ENCODE data around the gene MAN1B1.

GRCh38 chr9:137152844-137153405, 66.1 kb downstream of the MAN1B1 start:
- TF ChIP-seq RCOR1 (IDR thresholded peaks at IDR 0.05; ENCODE audit: insufficient replicate concordance, low read length), result no peak
- no peak for TF ChIP-seq CTCF (conservative IDR thresholded peaks at IDR 0.05; ENCODE audit: low read depth, low read length)
- no peak for TF ChIP-seq CEBPB (IDR thresholded peaks at IDR 0.05; ENCODE audit: low read depth, low read length)
- TF ChIP-seq MXI1 (IDR thresholded peaks at IDR 0.05; ENCODE audit: borderline replicate concordance, low read depth, low read length), result no peak
- no peak for TF ChIP-seq MAFK (IDR thresholded peaks at IDR 0.05; ENCODE audit: low read depth, low read length)
- TF ChIP-seq POLR2A (IDR thresholded peaks at IDR 0.05; ENCODE audit: low read depth, low read length), result no peak
- TF ChIP-seq ELK1 (IDR thresholded peaks at IDR 0.05; ENCODE audit: borderline replicate concordance, low read depth, low read length), result no peak
- TF ChIP-seq RAD21 (IDR thresholded peaks at IDR 0.05; ENCODE audit: low read length), result no peak
- no peak for TF ChIP-seq CHD1 (IDR thresholded peaks at IDR 0.05; ENCODE audit: low read depth, low read length)
- TF ChIP-seq BHLHE40 (IDR thresholded peaks at IDR 0.05; ENCODE audit: low read depth, low read length), result no peak
- TF ChIP-seq SMC3 (IDR thresholded peaks at IDR 0.05; ENCODE audit: low read depth, low read length), result no peak
- TF ChIP-seq MAZ (IDR thresholded peaks at IDR 0.05; ENCODE audit: borderline replicate concordance, low read depth, low read length), result no peak
